ENCODE measurements around the gene FAP.

GRCh38 chr2:162243294-162243693, at the start of gene FAP:
- TF ChIP-seq, protein P1, sequence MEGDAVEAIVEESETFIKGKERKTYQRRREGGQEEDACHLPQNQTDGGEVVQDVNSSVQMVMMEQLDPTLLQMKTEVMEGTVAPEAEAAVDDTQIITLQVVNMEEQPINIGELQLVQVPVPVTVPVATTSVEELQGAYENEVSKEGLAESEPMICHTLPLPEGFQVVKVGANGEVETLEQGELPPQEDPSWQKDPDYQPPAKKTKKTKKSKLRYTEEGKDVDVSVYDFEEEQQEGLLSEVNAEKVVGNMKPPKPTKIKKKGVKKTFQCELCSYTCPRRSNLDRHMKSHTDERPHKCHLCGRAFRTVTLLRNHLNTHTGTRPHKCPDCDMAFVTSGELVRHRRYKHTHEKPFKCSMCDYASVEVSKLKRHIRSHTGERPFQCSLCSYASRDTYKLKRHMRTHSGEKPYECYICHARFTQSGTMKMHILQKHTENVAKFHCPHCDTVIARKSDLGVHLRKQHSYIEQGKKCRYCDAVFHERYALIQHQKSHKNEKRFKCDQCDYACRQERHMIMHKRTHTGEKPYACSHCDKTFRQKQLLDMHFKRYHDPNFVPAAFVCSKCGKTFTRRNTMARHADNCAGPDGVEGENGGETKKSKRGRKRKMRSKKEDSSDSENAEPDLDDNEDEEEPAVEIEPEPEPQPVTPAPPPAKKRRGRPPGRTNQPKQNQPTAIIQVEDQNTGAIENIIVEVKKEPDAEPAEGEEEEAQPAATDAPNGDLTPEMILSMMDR (IDR thresholded peaks at IDR 0.05): no peak
- no peak for TF ChIP-seq POLR2A (IDR thresholded peaks at IDR 0.05)
